ENCODE data around the gene PCDHGC5. TPM values are rescaled to one million over a fixed set of nuclear protein-coding genes. Genes with fewer than 3 reads are reported as not detected.

PCDHGC5 gene
- total RNA-seq, 1 experiment from 2014 or later: 0.25 TPM

DNA sequence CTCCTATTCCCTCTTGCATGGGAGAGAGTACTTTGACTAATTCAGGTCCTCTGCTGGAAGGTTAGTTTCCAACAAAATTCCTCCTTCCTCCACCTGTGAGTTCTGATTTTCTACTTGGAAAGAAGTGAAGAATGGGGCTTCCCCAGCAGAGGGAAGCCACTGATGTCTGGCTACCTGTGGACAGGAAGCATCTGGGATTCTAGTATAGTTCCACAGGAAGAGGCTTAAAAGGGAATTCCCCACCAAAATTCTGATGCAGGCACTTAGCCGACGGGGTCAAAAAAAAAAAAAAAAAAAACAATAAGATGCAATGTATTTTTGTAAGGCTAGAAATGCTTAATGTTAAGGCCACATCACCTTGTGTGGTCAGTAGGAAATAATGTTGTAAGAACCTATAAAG, 33.4 kb downstream of the PCDHGC5 start:
- peaks cover 15% of the 10 kb centered on the region for H3K4me1 Mint-ChIP-seq (ENCODE audit: low read depth, unreplicated experiment)
- H3K4me3 Mint-ChIP-seq (ENCODE audit: unreplicated experiment): no peak overlapping the region
- H3K36me3 Mint-ChIP-seq (ENCODE audit: insufficient read depth, unreplicated experiment): peaks cover 52% of the 10 kb centered on the region
- Histone ChIP-seq H3K4me1 (peaks cover 29% of the 10 kb centered on the region), H3K4me3 (ENCODE audit: low read depth, low read length) (no peak overlapping the region), H3K36me3 (ENCODE audit: control insufficient read depth, insufficient read depth, low read length) (peaks cover 2% of the 10 kb centered on the region; the same call in 1 of the 2 replicates), H3K9me3 (no peaks in the 10 kb centered on the region), H3K27me3 (replicated peaks; ENCODE audit: control insufficient read depth, insufficient read depth, low read length) (no peaks in the 10 kb centered on the region)
- H3K27ac Mint-ChIP-seq (ENCODE audit: unreplicated experiment): no peak overlapping the region
- intact Hi-C loops (cut with micrococcal nuclease; ENCODE audit: unreplicated experiment): no loop called here
- DNase-seq: no peak
- H3K27me3 Mint-ChIP-seq (ENCODE audit: insufficient read depth, unreplicated experiment): no peaks in the 10 kb centered on the region
- ChIA-PET POLR2A (no interaction called here), CTCF (interaction anchor here (0.7 kb wide), 1 partner anchor 16 kb away, joined by 3 read pairs; no protein-coding TSS in a partner anchor)
- no peaks in the 10 kb centered on the region for H3K9me3 Mint-ChIP-seq (ENCODE audit: unreplicated experiment)
- BruUV-seq (replicated peaks): no TSS peak
- TF ChIP-seq, protein P1, sequence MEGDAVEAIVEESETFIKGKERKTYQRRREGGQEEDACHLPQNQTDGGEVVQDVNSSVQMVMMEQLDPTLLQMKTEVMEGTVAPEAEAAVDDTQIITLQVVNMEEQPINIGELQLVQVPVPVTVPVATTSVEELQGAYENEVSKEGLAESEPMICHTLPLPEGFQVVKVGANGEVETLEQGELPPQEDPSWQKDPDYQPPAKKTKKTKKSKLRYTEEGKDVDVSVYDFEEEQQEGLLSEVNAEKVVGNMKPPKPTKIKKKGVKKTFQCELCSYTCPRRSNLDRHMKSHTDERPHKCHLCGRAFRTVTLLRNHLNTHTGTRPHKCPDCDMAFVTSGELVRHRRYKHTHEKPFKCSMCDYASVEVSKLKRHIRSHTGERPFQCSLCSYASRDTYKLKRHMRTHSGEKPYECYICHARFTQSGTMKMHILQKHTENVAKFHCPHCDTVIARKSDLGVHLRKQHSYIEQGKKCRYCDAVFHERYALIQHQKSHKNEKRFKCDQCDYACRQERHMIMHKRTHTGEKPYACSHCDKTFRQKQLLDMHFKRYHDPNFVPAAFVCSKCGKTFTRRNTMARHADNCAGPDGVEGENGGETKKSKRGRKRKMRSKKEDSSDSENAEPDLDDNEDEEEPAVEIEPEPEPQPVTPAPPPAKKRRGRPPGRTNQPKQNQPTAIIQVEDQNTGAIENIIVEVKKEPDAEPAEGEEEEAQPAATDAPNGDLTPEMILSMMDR (IDR thresholded peaks at IDR 0.05; ENCODE audit: insufficient read depth in 1 of 2, low read depth in 1 of 2, low read length in 1 of 2, severe bottlenecking in 1 of 2, unreplicated experiment in 1 of 2): no peak

GRCh38 chr5:141523991-141524390, 35.1 kb downstream of the PCDHGC5 start:
- peaks cover 35% of the 10 kb centered on the region for H3K36me3 Mint-ChIP-seq (ENCODE audit: insufficient read depth, unreplicated experiment)
- H3K4me1 Mint-ChIP-seq (ENCODE audit: low read depth, unreplicated experiment): peaks cover 20% of the 10 kb centered on the region
- no peak for DNase-seq
- H3K4me3 ChIP-seq (ENCODE audit: low read depth, low read length): no peak overlapping the region
- H3K9me3 Mint-ChIP-seq (ENCODE audit: unreplicated experiment): no peaks in the 10 kb centered on the region
- ChIA-PET POLR2A (no interaction called here), CTCF (interaction anchor here (1.0 to 2.9 kb wide), 4 partner anchors 10 to 127 kb away, joined by 3 to 21 read pairs (median 6); partner anchors contain the start of gene PCDHGB5)
- no peaks in the 10 kb centered on the region for H3K27me3 Mint-ChIP-seq (ENCODE audit: insufficient read depth, unreplicated experiment)
- no peaks in the 10 kb centered on the region for H3K9me3 ChIP-seq
- no peak overlapping the region for H3K4me3 Mint-ChIP-seq (ENCODE audit: unreplicated experiment)
- no peaks in the 10 kb centered on the region for H3K27me3 ChIP-seq (replicated peaks; ENCODE audit: control insufficient read depth, insufficient read depth, low read length)
- H3K4me1 ChIP-seq: peaks cover 29% of the 10 kb centered on the region
- peaks cover 4% of the 10 kb centered on the region; the same call in 1 of the 2 replicates for H3K36me3 ChIP-seq (ENCODE audit: control insufficient read depth, insufficient read depth, low read length)
- no TSS peak for BruUV-seq (replicated peaks)
- H3K27ac Mint-ChIP-seq (ENCODE audit: unreplicated experiment): peak overlapping the region; percentile 40
- intact Hi-C loops (cut with micrococcal nuclease; ENCODE audit: unreplicated experiment): loop anchor here (1.0 kb wide), 3 partner anchors 112 to 204 kb away; partner anchors contain the start of genes PCDHGA10 and TAF7
- TF ChIP-seq, protein P1 (IDR thresholded peaks at IDR 0.05; ENCODE audit: insufficient read depth in 1 of 2, low read depth in 1 of 2, low read length in 1 of 2, severe bottlenecking in 1 of 2, unreplicated experiment in 1 of 2): no peak

DNA sequence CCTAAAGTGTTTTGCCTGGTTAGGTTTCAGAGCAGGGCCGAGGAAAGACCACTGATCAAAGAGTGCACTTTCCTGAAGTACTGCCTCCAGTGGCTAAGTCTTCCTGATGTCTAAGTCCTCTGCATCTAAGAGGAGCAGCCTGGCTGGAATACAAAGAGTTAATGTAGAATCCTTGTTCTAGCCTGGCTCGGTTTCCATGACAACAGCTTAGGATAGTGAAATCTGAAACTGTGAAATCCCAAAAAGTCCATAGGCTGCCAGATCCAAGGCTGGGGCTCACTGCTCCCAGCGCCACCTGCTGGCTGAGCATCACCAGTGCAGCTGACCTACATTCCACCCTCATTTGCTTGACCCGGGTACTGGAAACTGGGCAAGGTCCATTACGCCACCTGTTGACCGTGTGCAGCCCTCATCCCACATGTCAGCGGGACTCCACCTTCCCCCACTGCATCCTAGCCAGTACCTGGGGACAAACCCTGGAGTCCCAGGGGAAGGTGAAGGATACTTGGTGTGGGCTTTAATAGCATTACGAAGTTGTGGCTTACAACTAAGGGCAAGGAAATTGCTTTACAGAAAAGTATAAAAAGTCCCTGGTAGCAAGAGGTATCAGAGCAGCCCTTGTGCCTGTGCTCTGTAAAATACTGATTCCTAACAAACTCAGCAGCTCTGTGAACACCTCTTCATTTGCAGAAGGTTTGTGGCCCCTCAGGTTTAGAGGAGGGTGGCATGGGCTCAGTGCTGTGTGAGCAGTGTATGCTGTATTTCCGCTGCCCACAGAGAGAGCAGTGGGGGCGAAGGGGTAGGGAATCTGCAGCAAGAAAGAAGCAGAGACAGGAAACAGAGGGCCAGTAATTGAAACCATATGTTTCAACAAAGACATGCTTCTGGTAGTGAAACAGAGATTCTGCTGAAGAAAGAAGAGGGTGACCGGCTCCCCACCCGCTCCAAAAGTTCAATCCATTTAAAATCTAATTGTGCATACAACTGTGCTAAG, 36.0 kb downstream of the PCDHGC5 start:
- peak overlapping the region; percentile 5 for H3K4me3 Mint-ChIP-seq (ENCODE audit: unreplicated experiment)
- no peaks in the 10 kb centered on the region for H3K9me3 Mint-ChIP-seq (ENCODE audit: unreplicated experiment)
- Histone ChIP-seq H3K9me3 (no peaks in the 10 kb centered on the region), H3K27me3 (replicated peaks; ENCODE audit: control insufficient read depth, insufficient read depth, low read length) (no peaks in the 10 kb centered on the region), H3K4me3 (ENCODE audit: low read depth, low read length) (no peak overlapping the region), H3K4me1 (peaks cover 29% of the 10 kb centered on the region), H3K36me3 (ENCODE audit: control insufficient read depth, insufficient read depth, low read length) (peaks cover 4% of the 10 kb centered on the region; the same call in 1 of the 2 replicates)
- peak overlapping the region; percentile 40 for H3K27ac Mint-ChIP-seq (ENCODE audit: unreplicated experiment)
- POLR2A ChIA-PET: interaction anchor here (1.1 kb wide), 1 partner anchor 205 kb away, joined by 3 read pairs; the partner anchor contains the start of gene TAF7
- H3K27me3 Mint-ChIP-seq (ENCODE audit: insufficient read depth, unreplicated experiment): no peaks in the 10 kb centered on the region
- peaks cover 26% of the 10 kb centered on the region for H3K36me3 Mint-ChIP-seq (ENCODE audit: insufficient read depth, unreplicated experiment)
- peaks cover 21% of the 10 kb centered on the region for H3K4me1 Mint-ChIP-seq (ENCODE audit: low read depth, unreplicated experiment)
- CTCF ChIA-PET: interaction anchor here (0.6 to 2.9 kb wide), 8 partner anchors 11 to 154 kb away, joined by 3 to 21 read pairs (median 4); partner anchors contain the start of genes PCDHGA10 and PCDHGB5
- peak; percentile 82 to 88 for DNase-seq
- TF ChIP-seq, protein P1 (IDR thresholded peaks at IDR 0.05; ENCODE audit: insufficient read depth in 1 of 2, low read depth in 1 of 2, low read length in 1 of 2, severe bottlenecking in 1 of 2, unreplicated experiment in 1 of 2): peak; percentile 92 to 93
- intact Hi-C loops (cut with micrococcal nuclease; ENCODE audit: unreplicated experiment): loop anchor here (1.0 kb wide), 6 partner anchors 33 to 302 kb away; partner anchors contain the start of genes PCDHB14, PCDHGA10 and TAF7
- BruUV-seq (replicated peaks): no TSS peak

Measured in Caco-2 (cell line).